LNCAP (cell line): ENCODE measurements around the gene NDUFS2.

Source experiments
- TF ChIP-seq, protein P1 (sequence below): fragments of 450-650 bp; IDR thresholded peaks from 2 replicates; pipeline ENCODE4 v1.5.1; 2017; ENCODE audit warnings: mild to moderate bottlenecking

NDUFS2 gene

DNA sequence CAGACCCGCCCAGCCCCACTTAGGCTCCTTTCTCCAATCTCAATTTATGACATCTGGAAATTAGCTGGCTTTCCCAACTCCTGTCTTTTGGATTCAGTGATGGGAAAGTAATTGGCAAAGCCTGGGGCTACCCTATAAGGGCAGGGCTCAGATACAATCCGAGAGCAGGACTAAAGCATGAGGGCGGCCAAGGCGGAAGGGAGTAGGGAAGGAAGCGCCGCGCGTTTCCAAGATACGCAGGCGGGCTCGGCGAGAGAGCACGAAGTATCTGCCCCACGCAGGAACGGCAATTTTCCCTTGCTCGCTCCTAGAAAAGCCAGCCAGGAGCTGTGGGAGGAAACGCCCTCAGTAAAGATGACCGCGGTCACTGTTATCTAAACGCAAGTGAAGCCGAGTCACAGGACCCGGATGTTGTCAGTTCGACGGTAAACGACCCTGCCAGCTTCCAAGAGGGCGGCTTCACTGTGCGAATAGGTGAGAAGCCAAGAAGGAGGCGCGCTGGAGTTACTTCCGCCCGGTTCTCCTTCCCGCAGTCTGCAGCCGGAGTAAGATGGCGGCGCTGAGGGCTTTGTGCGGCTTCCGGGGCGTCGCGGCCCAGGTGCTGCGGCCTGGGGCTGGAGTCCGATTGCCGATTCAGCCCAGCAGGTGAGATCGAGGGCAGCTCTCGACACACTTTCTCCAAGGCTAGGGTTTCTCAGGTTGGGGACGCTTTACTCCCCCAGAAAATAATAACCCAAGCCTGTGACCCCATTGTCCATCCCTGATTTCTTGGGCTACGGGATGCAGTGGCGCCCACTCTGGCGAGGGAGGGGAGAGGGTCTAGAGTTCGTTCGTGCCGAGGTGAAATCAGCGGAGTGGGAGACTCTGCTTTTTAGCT, at the start of gene NDUFS2:
Gene NDUFS2, plus strand, starts transcription at position 532 of the 877 bp plus-strand sequence. Its CDS starts 19 bp downstream, at position 551.
- TF ChIP-seq, protein P1, sequence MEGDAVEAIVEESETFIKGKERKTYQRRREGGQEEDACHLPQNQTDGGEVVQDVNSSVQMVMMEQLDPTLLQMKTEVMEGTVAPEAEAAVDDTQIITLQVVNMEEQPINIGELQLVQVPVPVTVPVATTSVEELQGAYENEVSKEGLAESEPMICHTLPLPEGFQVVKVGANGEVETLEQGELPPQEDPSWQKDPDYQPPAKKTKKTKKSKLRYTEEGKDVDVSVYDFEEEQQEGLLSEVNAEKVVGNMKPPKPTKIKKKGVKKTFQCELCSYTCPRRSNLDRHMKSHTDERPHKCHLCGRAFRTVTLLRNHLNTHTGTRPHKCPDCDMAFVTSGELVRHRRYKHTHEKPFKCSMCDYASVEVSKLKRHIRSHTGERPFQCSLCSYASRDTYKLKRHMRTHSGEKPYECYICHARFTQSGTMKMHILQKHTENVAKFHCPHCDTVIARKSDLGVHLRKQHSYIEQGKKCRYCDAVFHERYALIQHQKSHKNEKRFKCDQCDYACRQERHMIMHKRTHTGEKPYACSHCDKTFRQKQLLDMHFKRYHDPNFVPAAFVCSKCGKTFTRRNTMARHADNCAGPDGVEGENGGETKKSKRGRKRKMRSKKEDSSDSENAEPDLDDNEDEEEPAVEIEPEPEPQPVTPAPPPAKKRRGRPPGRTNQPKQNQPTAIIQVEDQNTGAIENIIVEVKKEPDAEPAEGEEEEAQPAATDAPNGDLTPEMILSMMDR = peak; percentile 34; the same call in 1 of the 2 replicates

DNA sequence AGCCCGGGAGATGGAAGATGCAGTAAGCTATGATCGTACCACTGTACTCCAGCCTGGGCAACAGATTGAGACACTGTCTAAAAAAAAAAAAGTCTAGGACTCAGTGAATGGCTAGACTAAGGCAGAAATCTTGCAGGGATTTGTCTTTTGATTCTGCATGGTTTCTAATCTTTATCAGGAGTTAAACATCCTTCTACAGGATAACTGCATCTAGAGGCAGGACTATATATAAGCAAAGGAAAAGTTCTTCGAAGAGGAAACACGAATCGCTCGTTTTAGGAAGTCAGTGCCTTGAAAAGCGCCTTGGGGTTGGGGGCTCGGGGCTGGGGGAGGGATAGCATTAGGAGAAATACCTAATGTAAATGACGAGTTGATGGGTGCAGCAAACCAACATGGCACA, 49.0 kb upstream of the NDUFS2 start:
- TF ChIP-seq, protein P1 = no peak

DNA sequence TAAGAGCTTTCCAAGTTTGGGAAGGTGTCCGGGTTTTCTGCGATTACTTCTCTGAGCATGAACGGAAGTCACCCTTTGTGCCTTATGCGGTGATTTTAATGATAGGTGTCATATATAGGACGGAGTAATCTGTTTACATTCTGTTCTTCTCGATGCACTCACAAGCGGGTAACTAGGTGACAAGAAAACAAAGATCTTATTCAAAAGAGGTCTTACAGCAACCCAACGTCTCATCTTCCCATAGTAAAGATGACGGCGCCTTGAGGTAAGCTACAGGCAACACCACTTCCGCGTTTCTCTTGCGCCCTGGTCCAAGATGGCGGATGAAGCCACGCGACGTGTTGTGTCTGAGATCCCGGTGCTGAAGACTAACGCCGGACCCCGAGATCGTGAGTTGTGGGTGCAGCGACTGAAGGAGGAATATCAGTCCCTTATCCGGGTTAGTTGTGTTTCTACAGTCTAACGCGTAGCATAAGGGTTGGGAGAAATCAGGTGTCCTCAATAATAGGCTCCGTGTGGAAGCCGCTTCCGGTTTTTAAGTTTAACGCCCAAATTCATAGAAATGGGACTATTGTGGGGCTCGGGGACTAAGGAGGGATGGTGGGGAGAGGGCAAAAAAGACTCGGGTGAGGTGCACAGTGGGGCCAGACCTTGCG, 48.4 kb upstream of the NDUFS2 start, which contains the start of gene UFC1:
Gene UFC1, plus strand, starts transcription at position 297 of the 656 bp plus-strand sequence. Its CDS starts 20 bp downstream, at position 317.
- TF ChIP-seq, protein P1 = no peak

- TF ChIP-seq, protein P1 = no peak
Measured at GRCh38 chr1:161157867-161158266, 44.3 kb upstream of the NDUFS2 start.

- TF ChIP-seq, protein P1 = no peak
Measured at GRCh38 chr1:161158316-161159010, 43.7 kb upstream of the NDUFS2 start.

- TF ChIP-seq, protein P1 = no peak; the same call in 1 of the 2 replicates
Measured at GRCh38 chr1:161159087-161159912, 42.9 kb upstream of the NDUFS2 start, which contains the start of gene USP21. Gene USP21, plus strand, starts transcription at chr1:161159500. Its CDS starts 1,141 bp downstream, at chr1:161160641.
